C4-2B (cell line): ENCODE measurements around the gene GLRX2.

ENCODE experiments used
- CTCF ChIP-seq: fragments of 450-650 bp; conservative IDR thresholded peaks from 2 replicates; pipeline ENCODE4 v1.5.1; 2017; ENCODE audit warnings: mild to moderate bottlenecking
- ZFX ChIP-seq: fragments of 450-650 bp; IDR thresholded peaks from 2 replicates; pipeline ENCODE4 v1.6.1; 2017

- no peak for TF ChIP-seq CTCF
- TF ChIP-seq ZFX: no peak
Observed at GRCh38 chr1:193070942-193071341, 34.3 kb downstream of the GLRX2 start.
